Measurements from ENCODE around the gene PTPRN2. TPM values are rescaled to one million over a fixed set of nuclear protein-coding genes. Genes with fewer than 3 reads are reported as not detected.

PTPRN2 gene
- total RNA-seq, 1 experiment from 2014 or later, result not detected

DNA sequence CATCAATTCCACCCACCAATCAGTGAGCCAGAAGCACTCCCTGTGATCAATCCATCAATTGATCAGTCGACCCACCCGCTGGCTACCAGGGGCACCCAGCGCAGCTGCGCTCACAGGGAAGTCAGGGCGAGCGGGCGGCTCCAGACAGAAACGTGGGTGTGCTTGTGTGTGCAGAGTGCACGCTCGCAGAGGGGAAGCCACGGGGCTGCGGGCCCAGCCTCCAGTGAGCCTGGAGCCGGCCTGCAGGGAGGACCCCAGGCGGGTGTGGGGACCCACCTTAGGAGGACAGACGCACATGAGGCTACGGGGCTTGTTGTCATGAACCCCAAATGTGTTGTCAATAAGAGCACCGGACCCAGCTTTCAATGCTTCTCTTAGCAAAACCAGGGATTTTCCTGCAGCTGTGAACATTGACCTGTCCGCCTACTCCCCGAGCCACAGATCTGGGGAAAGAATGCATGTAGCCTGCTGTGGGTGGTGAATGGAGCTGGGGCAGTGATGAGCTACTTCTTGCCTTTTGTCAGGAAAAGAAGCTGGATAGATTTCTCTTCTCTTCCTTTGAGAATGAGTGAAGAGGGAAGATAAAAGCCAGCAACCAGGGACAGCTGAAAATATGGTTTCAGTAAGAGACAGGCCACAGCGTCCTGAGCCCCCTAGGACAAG lies 753.0 kb downstream of the PTPRN2 start:
- no peaks in the 10 kb centered on the region for H3F3A ChIP-seq (ENCODE audit: insufficient read depth, low read depth)
- POLR2A ChIA-PET (ENCODE audit: unreplicated experiment), result no interaction called here
- intact Hi-C loops (cut with micrococcal nuclease; ENCODE audit: unreplicated experiment), result no loop called here
- H3K36me3 ChIP-seq (ENCODE audit: low read depth), result no peaks in the 10 kb centered on the region
- no peaks in the 10 kb centered on the region for H4K20me1 ChIP-seq (ENCODE audit: insufficient read depth)
- no peaks in the 10 kb centered on the region for H3K79me2 ChIP-seq (ENCODE audit: low read depth)
- no peaks in the 10 kb centered on the region; the same call in 1 of the 2 replicates for H3K9me3 ChIP-seq (ENCODE audit: insufficient read depth, low read depth)
- CTCF ChIA-PET, result no interaction called here
- H3K4me3 ChIP-seq, result no peak overlapping the region
- H3K4me2 ChIP-seq, result no peak overlapping the region
- H2AFZ ChIP-seq, result no peak overlapping the region
- BruUV-seq (replicated peaks), result no TSS peak
- no peaks in the 10 kb centered on the region for H3K9me2 ChIP-seq (ENCODE audit: insufficient read depth)
- no peak for TF ChIP-seq EZH2 (IDR thresholded peaks at IDR 0.05; ENCODE audit: low read depth)
- TF ChIP-seq, protein P1, sequence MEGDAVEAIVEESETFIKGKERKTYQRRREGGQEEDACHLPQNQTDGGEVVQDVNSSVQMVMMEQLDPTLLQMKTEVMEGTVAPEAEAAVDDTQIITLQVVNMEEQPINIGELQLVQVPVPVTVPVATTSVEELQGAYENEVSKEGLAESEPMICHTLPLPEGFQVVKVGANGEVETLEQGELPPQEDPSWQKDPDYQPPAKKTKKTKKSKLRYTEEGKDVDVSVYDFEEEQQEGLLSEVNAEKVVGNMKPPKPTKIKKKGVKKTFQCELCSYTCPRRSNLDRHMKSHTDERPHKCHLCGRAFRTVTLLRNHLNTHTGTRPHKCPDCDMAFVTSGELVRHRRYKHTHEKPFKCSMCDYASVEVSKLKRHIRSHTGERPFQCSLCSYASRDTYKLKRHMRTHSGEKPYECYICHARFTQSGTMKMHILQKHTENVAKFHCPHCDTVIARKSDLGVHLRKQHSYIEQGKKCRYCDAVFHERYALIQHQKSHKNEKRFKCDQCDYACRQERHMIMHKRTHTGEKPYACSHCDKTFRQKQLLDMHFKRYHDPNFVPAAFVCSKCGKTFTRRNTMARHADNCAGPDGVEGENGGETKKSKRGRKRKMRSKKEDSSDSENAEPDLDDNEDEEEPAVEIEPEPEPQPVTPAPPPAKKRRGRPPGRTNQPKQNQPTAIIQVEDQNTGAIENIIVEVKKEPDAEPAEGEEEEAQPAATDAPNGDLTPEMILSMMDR (conservative IDR thresholded peaks at IDR 0.05), result no peak
- H3K27ac ChIP-seq, result no peak overlapping the region
- no peak for DNase-seq
- no peaks in the 10 kb centered on the region for H3K4me1 ChIP-seq (replicated peaks; ENCODE audit: insufficient read depth)
- H3K27me3 ChIP-seq (ENCODE audit: insufficient read depth, low read depth), result peaks cover 87% of the 10 kb centered on the region

DNA sequence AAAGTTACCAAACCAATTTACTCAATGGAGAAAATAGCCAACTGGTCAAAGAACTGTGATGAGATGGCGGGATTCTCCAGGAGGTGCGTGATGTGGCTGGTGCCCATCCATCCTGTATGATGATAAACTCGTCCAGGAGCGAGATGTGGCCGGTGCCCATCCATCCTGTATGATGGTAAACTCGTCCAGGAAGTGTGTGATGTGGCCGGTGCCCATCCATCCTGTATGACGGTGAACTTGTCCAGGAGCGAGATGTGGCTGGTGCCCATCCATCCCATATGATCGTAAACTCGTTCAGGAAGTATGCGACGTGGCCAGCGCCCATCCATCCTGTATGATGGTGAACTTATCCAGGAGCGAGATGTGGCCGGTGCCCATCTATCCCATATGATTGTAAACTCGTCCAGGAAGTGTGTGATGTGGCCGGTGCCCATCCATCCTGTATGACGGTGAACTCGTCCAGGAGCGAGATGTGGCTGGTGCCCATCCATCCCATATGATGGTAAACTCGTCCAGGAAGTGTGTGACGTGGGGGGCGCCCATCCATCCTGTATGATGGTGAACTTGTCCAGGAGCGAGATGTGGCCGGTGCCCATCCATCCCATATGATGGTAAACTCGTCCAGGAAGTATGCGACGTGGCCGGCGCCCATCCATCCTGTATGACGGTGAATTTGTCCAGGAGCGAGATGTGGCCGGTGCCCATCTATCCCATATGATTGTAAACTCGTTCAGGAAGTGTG lies 754.6 kb downstream of the PTPRN2 start:
- peaks cover 95% of the 10 kb centered on the region for H3K27me3 ChIP-seq (ENCODE audit: insufficient read depth, low read depth)
- H3F3A ChIP-seq (ENCODE audit: insufficient read depth, low read depth), result no peaks in the 10 kb centered on the region
- H4K20me1 ChIP-seq (ENCODE audit: insufficient read depth), result no peaks in the 10 kb centered on the region
- BruUV-seq (replicated peaks), result no TSS peak
- H2AFZ ChIP-seq, result no peak overlapping the region
- TF ChIP-seq, protein P1 (conservative IDR thresholded peaks at IDR 0.05), result no peak
- no peak for TF ChIP-seq EZH2 (IDR thresholded peaks at IDR 0.05; ENCODE audit: low read depth)
- H3K4me2 ChIP-seq, result no peak overlapping the region
- ChIA-PET CTCF (no interaction called here), POLR2A (ENCODE audit: unreplicated experiment) (no interaction called here)
- H3K36me3 ChIP-seq (ENCODE audit: low read depth), result no peaks in the 10 kb centered on the region
- no peaks in the 10 kb centered on the region for H3K9me3 ChIP-seq (ENCODE audit: insufficient read depth, low read depth)
- no peaks in the 10 kb centered on the region for H3K4me1 ChIP-seq (replicated peaks; ENCODE audit: insufficient read depth)
- no peaks in the 10 kb centered on the region for H3K9me2 ChIP-seq (ENCODE audit: insufficient read depth)
- intact Hi-C loops (cut with micrococcal nuclease; ENCODE audit: unreplicated experiment), result no loop called here
- no peaks in the 10 kb centered on the region for H3K79me2 ChIP-seq (ENCODE audit: low read depth)
- H3K4me3 ChIP-seq, result no peak overlapping the region
- DNase-seq, result no peak
- no peak overlapping the region for H3K27ac ChIP-seq

DNA sequence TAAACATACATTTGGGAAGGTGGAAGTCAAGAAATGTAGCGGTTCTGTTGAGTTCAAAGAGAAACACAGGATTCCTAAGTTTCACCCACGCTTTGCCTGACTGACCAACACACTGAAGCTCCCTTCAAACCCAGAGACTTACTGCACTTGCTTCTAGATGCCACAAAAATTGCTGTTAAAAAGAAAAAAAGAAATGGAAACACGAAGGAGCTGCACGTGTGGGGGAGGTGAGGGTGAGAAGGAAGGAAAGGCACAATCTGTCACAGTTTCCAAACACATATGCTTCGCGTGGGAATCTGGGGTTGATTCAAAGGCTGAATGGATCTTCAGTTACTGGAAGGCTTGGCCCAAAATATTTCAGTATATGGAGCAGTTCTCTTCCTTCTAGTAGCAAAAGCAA lies 755.2 kb downstream of the PTPRN2 start:
- no peaks in the 10 kb centered on the region for H3F3A ChIP-seq (ENCODE audit: insufficient read depth, low read depth)
- no peaks in the 10 kb centered on the region for H4K20me1 ChIP-seq (ENCODE audit: insufficient read depth)
- H3K4me3 ChIP-seq, result no peak overlapping the region
- no peak overlapping the region for H3K4me2 ChIP-seq
- peaks cover 95% of the 10 kb centered on the region for H3K27me3 ChIP-seq (ENCODE audit: insufficient read depth, low read depth)
- H3K27ac ChIP-seq, result no peak overlapping the region
- ChIA-PET CTCF (no interaction called here), POLR2A (ENCODE audit: unreplicated experiment) (no interaction called here)
- H3K9me3 ChIP-seq (ENCODE audit: insufficient read depth, low read depth), result no peaks in the 10 kb centered on the region
- H3K36me3 ChIP-seq (ENCODE audit: low read depth), result no peaks in the 10 kb centered on the region
- intact Hi-C loops (cut with micrococcal nuclease; ENCODE audit: unreplicated experiment), result no loop called here
- H3K9me2 ChIP-seq (ENCODE audit: insufficient read depth), result no peaks in the 10 kb centered on the region
- H3K4me1 ChIP-seq (replicated peaks; ENCODE audit: insufficient read depth), result no peaks in the 10 kb centered on the region
- no peaks in the 10 kb centered on the region for H3K79me2 ChIP-seq (ENCODE audit: low read depth)
- no peak for DNase-seq
- TF ChIP-seq, protein P1 (conservative IDR thresholded peaks at IDR 0.05), result no peak
- no peak for TF ChIP-seq EZH2 (IDR thresholded peaks at IDR 0.05; ENCODE audit: low read depth)
- H2AFZ ChIP-seq, result no peak overlapping the region
- BruUV-seq (replicated peaks), result no TSS peak

Measured in PC-9 (cell line).